SH-SY5Y (cell line): Measurements from ENCODE around the gene MORN1.

Experiments
- GATA2 ChIP-seq: IDR thresholded peaks from 2 replicates; pipeline ENCODE4 v1.6.1; 2011; ENCODE audit warnings: mild to moderate bottlenecking, low read depth, low read length
- GATA3 ChIP-seq: IDR thresholded peaks from 2 replicates; pipeline ENCODE4 v1.6.1; 2011; ENCODE audit warnings: low read depth, mild to moderate bottlenecking, low read length, moderate library complexity

DNA sequence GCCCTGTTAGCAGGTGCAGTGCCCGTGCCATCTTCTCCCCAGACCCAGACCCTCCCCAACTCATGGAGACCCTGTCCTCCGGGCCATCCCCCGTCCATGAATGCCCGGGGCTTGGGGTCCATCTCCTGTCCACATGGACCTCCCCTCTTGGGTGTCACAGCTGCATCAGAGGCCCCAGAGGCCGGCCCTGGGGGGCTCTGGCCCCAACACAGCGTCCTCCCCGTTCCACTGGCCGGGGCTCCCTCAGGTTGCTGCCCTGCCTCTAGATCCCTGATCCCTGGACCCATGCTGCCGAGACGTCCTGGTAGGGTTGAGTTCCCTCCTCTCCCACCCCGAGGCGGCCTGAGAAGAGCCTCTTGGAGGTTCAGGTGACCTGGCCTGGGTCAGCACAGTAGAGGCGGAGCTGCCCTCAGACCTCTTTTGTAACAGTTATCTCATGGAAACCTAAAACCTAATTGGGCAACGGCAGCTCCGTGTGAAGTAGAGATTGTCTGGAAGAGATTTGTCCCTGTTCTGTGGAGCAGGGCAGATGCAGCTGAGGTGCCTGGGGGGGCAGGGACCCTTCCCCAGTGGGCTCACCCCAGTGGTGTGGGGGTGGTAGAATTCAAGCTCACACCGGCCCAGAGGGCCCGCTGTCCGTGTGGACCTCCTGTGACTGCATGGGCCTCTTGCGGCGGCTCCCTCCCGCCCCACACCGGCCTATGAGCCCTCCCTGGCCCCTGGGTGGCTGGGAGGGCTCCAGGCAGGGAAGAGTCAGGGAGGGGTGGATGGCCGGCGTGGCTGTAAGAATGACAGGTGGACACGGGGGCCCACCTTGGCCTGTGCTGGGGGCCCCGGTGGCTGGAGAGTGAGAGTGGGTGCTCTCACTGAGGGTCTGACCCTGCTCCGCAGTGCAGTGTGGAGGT, 107.1 kb downstream of the MORN1 start:
- TF ChIP-seq GATA2, result no peak
- no peak for TF ChIP-seq GATA3
